Gastroesophageal sphincter (tissue), 3 donors: Measurements from ENCODE around the gene REEP6.

Experiments used
- CTCF ChIP-seq, 4 experiments: fragments of 200-600 bp in 2 of 4; fragments of 450-650 bp in 2 of 4; sonication (generic) in 1 of 4; IDR thresholded peaks; one replicate each; pipeline ENCODE4 v1.5.1; 2017 to 2019; ENCODE audit warnings: antibody characterized with exemption in 4 of 4, mild to moderate bottlenecking in 2 of 4, moderate library complexity in 2 of 4
- POLR2A ChIP-seq, 2 donors: fragments of 450-650 bp; IDR thresholded peaks; one replicate each; pipeline ENCODE4 v1.6.1; 2017; ENCODE audit warnings: antibody characterized with exemption in 2 of 2, mild to moderate bottlenecking in 2 of 2, moderate library complexity in 1 of 2

GRCh38 chr19:1447504-1447903 is 43.5 kb upstream of the REEP6 start:
- TF ChIP-seq CTCF (IDR thresholded peaks at IDR 0.05) (no peak), POLR2A (IDR thresholded peaks at IDR 0.05) (no peak)
